AG04450 (cell line): ENCODE data around the gene GPC5. TPM values are rescaled to one million over a fixed set of nuclear protein-coding genes. Genes with fewer than 3 reads are reported as not detected.

Experiments
- CTCF ChIA-PET: fragments of 300-600, 350-600 bp; formaldehyde crosslinking; extraction: SDS; loops from one replicate; lab custom pipeline; 2022; ENCODE audit warnings: antibody characterized with exemption, inconsistent platforms; lab: Charles Lee
- POLR2A ChIA-PET: fragments of 350-600 bp; formaldehyde crosslinking; extraction: SDS; loops from one replicate; lab custom pipeline; 2021; ENCODE audit warnings: antibody characterized with exemption, inconsistent platforms; lab: Yijun Ruan, JAX
- DNase-seq: peaks from one replicate; pipeline ENCODE4 v3.0.0-alpha.2; 2011; ENCODE audit warnings: low read depth, low spot score
- H3K27ac ChIP-seq: one replicate; pipeline ENCODE4 v1.5.1; 2012; ENCODE audit warnings: low read depth, low read length, control low read depth
- H3K27me3 ChIP-seq: one replicate; pipeline ENCODE4 v1.6.0; 2012; ENCODE audit warnings: low read length; ENCODE audit not compliant: control insufficient read depth, insufficient read depth
- H3K4me3 ChIP-seq: 2 replicates; pipeline ENCODE4 v1.5.1; 2011; ENCODE audit warnings: mild to moderate bottlenecking, low read depth, low read length, control low read depth
- H3K9me3 ChIP-seq: 2 replicates; pipeline ENCODE4 v1.5.1; 2012; ENCODE audit warnings: low read length; ENCODE audit not compliant: control insufficient read depth, insufficient read depth
- polyA plus RNA-seq: library from polyadenylated mRNA; depleted of rRNA; stranded (reverse); fragments of >200 nt; gene quantifications from 2 replicates; pipeline ENCODE4 v1.2.3, GENCODE V29; 2011
- TF ChIP-seq, protein P1 (sequence below): IDR thresholded peaks from 2 replicates; pipeline ENCODE4 v1.5.1; 2011; ENCODE audit warnings: low read depth, low read length, control low read depth, inconsistent platforms

The GPC5 gene
- polyA plus RNA-seq, 1 experiment, result 3.6 TPM

DNA sequence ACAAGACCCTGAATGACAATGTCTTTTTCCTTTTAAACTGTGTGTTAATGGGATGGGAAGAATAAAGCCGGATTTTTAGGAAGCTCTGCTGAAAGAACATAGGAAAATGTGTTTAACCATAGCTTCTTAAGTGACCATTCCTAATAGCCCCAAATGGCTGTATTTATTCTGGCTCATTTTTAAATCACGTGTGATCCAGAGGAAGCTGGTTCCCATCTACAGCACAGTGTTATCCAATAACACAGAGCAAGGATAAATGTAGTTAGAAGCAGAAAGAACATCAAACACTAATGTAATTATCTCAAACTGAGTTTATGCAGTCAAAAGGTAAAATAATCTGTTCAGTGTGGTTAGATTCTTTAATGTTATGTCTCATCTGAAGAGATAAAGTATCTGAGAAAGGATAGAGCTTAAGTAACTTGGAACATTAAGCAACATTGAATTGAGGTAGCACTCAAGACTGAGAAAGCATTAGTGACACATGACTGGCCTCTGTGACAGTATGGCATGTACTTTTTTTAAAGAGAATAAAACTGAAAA lies 853.3 kb downstream of the GPC5 start:
- Histone ChIP-seq H3K27me3 (no peaks in the 10 kb centered on the region), H3K27ac (no peak overlapping the region), H3K9me3 (no peaks in the 10 kb centered on the region), H3K4me3 (no peak overlapping the region)
- no peak for DNase-seq
- TF ChIP-seq, protein P1, sequence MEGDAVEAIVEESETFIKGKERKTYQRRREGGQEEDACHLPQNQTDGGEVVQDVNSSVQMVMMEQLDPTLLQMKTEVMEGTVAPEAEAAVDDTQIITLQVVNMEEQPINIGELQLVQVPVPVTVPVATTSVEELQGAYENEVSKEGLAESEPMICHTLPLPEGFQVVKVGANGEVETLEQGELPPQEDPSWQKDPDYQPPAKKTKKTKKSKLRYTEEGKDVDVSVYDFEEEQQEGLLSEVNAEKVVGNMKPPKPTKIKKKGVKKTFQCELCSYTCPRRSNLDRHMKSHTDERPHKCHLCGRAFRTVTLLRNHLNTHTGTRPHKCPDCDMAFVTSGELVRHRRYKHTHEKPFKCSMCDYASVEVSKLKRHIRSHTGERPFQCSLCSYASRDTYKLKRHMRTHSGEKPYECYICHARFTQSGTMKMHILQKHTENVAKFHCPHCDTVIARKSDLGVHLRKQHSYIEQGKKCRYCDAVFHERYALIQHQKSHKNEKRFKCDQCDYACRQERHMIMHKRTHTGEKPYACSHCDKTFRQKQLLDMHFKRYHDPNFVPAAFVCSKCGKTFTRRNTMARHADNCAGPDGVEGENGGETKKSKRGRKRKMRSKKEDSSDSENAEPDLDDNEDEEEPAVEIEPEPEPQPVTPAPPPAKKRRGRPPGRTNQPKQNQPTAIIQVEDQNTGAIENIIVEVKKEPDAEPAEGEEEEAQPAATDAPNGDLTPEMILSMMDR, result no peak
- POLR2A ChIA-PET, result interaction anchor here (0.6 kb wide), 1 partner anchor 13 kb away, joined by 3 read pairs; no protein-coding TSS in a partner anchor
- CTCF ChIA-PET, result no interaction called here

DNA sequence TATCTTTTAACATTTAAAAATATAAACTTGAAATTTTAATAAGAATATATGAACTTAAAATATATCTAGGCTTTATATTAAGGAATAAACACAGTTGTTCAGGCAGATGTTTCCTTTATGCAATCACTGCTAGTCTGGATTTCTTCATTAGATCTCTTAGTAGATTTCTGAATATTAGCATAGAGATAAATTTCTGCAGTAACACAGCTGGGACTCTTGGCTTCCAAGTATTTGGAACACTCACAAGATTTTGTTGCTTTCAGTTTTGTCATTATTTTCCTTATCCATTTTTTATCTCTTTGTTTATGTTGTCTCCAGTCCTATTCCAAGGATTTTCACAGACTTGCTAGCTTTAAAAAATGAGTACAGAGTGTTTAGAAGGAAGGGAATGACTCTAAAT lies 857.1 kb downstream of the GPC5 start:
- TF ChIP-seq, protein P1, result no peak
- H3K9me3 ChIP-seq, result no peaks in the 10 kb centered on the region
- ChIA-PET POLR2A (no interaction called here), CTCF (no interaction called here)
- H3K4me3 ChIP-seq, result no peak overlapping the region
- H3K27me3 ChIP-seq, result no peaks in the 10 kb centered on the region
- no peak for DNase-seq
- no peak overlapping the region for H3K27ac ChIP-seq

DNA sequence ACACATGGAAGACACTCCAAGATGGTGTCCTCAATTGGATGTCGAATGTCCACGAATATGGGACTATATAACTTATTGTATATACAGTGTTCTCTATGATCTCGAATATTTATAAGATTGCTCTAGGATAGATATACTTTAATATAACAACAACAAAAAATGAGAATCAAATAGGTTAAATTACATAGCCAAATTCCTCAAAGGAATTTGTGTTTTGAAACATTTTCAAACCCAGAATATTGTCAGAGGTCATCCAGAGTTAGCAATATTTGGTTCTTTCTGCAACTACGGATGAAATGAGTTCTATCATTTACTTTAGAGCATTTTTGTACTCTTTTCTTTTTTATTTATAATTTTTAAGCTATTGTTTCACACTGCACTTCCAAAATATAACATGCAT lies 857.8 kb downstream of the GPC5 start:
- TF ChIP-seq, protein P1, result no peak
- no peaks in the 10 kb centered on the region for H3K27me3 ChIP-seq
- ChIA-PET CTCF (interaction anchor here (0.9 kb wide), 1 partner anchor 69 kb away, joined by 4 read pairs; no protein-coding TSS in a partner anchor), POLR2A (no interaction called here)
- H3K4me3 ChIP-seq, result no peak overlapping the region
- H3K9me3 ChIP-seq, result no peaks in the 10 kb centered on the region
- no peak overlapping the region for H3K27ac ChIP-seq
- DNase-seq, result no peak

DNA sequence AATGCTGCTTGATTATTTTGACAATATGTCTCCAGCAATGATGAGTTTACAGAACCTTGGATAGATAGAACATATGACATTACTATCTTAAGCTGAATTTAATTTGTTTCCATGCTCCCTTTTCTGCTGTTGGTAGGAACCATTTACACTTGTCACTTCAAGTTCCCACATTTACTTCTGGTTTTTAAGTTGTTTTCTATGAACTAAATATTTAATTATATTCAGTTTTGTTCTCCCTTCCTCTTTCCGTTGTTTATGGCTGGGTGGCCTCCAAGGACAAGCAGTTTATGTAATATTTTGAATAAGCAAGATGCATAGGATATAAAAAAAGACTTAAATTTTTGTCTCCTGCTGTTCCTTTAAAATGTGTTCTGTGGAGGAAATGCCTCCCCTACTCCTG lies 860.6 kb downstream of the GPC5 start:
- Histone ChIP-seq H3K27me3 (no peaks in the 10 kb centered on the region), H3K27ac (no peak overlapping the region), H3K9me3 (no peaks in the 10 kb centered on the region), H3K4me3 (no peak overlapping the region)
- no peak for DNase-seq
- POLR2A ChIA-PET, result no interaction called here
- TF ChIP-seq, protein P1, result no peak
- CTCF ChIA-PET, result no interaction called here

DNA sequence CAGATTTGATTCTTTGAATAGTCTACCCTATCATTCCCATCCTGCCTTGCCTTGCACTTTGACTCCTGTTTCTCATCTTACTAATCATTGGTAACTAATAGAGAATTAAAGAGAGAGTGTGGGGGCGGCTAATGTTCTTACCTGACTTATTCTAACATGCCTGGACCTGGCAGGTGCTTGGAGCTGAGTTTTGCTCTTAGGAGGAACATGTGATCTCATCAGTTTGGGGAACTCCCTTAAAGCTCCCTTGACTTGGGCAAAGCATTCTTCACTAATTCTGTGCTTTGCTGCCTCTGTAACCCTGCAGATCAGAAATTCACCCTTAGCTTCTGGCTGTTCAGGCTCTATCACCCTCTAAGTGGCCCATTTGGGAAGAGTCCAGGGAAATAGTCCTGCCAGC lies 861.1 kb downstream of the GPC5 start:
- Histone ChIP-seq H3K27ac (no peak overlapping the region), H3K27me3 (no peaks in the 10 kb centered on the region), H3K4me3 (no peak overlapping the region), H3K9me3 (no peaks in the 10 kb centered on the region)
- TF ChIP-seq, protein P1, result no peak
- DNase-seq, result no peak
- POLR2A ChIA-PET, result no interaction called here
- CTCF ChIA-PET, result no interaction called here
